Measurements from ENCODE around the gene RPS6KA1. TPM values are rescaled to one million over a fixed set of nuclear protein-coding genes. Genes with fewer than 3 reads are reported as not detected.

RPS6KA1 gene
- total and polyA plus RNA-seq, 10 of the 15 experiments (the other 5 are each of a cell fraction or from before 2014, with no cell fraction given), result 5.0 to 136 (median 91.5) TPM

GRCh38 chr1:26555550-26555981 is 26.0 kb downstream of the RPS6KA1 start (continued):
- no peak for TF ChIP-seq CUX1 (IDR thresholded peaks at IDR 0.05; ENCODE audit: insufficient replicate concordance, low read depth, low read length)
- TF ChIP-seq MXI1 (IDR thresholded peaks at IDR 0.05; ENCODE audit: low read depth, low read length), result no peak
- TF ChIP-seq PAX5 (IDR thresholded peaks at IDR 0.05; ENCODE audit: borderline replicate concordance, low read depth, low read length), result no peak
- TF ChIP-seq NKRF (conservative IDR thresholded peaks at IDR 0.05), result no peak
- TF ChIP-seq TARDBP (IDR thresholded peaks at IDR 0.05; ENCODE audit: borderline replicate concordance), result no peak
- no peak for TF ChIP-seq ZBTB4 (CRISPR knock-in tag; IDR thresholded peaks at IDR 0.05)
- TF ChIP-seq TCF7 (IDR thresholded peaks at IDR 0.05; ENCODE audit: borderline replicate concordance), result no peak
- TF ChIP-seq HDAC2 (IDR thresholded peaks at IDR 0.05), result no peak
- TF ChIP-seq MAX (IDR thresholded peaks at IDR 0.05; ENCODE audit: low read depth, low read length), result no peak
- no peak for TF ChIP-seq KDM1A (IDR thresholded peaks at IDR 0.05; ENCODE audit: borderline replicate concordance)
